Measurements from ENCODE around the gene C2orf92.

C2orf92 gene

GRCh38 chr2:97726261-97727064, 57.0 kb downstream of the C2orf92 start:
- FAIRE-seq (no peak), DNase-seq (ENCODE audit: insufficient read length, low spot score) (no peak)

- DNase-seq (ENCODE audit: insufficient read length, low spot score) = no peak
- FAIRE-seq = no peak
Observed at GRCh38 chr2:97727296-97727695, 57.8 kb downstream of the C2orf92 start.

- FAIRE-seq (no peak), DNase-seq (ENCODE audit: insufficient read length, low spot score) (no peak)
Observed at GRCh38 chr2:97728091-97728731, 58.7 kb downstream of the C2orf92 start.

GRCh38 chr2:97730245-97730644, 60.7 kb downstream of the C2orf92 start:
- FAIRE-seq (no peak), DNase-seq (ENCODE audit: insufficient read length, low spot score) (no peak)

GRCh38 chr2:97731274-97732020, 61.9 kb downstream of the C2orf92 start:
- no peak for FAIRE-seq
- DNase-seq (ENCODE audit: insufficient read length, low spot score) = no peak

GRCh38 chr2:97732436-97733340, 63.2 kb downstream of the C2orf92 start:
- no peak for DNase-seq (ENCODE audit: insufficient read length, low spot score)
- FAIRE-seq = no peak

GRCh38 chr2:97733341-97734035, 64.0 kb downstream of the C2orf92 start:
- no peak for FAIRE-seq
- no peak for DNase-seq (ENCODE audit: insufficient read length, low spot score)

- no peak for FAIRE-seq
- no peak for DNase-seq (ENCODE audit: insufficient read length, low spot score)
Observed at GRCh38 chr2:97734061-97735051, 64.8 kb downstream of the C2orf92 start.

- FAIRE-seq (no peak), DNase-seq (ENCODE audit: insufficient read length, low spot score) (no peak)
Observed at GRCh38 chr2:97735161-97735561, 65.6 kb downstream of the C2orf92 start.

GRCh38 chr2:97736185-97736584, 66.7 kb downstream of the C2orf92 start:
- FAIRE-seq = no peak
- DNase-seq (ENCODE audit: insufficient read length, low spot score) = no peak

- FAIRE-seq (no peak), DNase-seq (ENCODE audit: insufficient read length, low spot score) (no peak)
Observed at GRCh38 chr2:97736608-97737330, 67.3 kb downstream of the C2orf92 start.

- FAIRE-seq (no peak), DNase-seq (ENCODE audit: insufficient read length, low spot score) (no peak)
Observed at GRCh38 chr2:97737421-97738178, 68.1 kb downstream of the C2orf92 start.

- no peak for DNase-seq (ENCODE audit: insufficient read length, low spot score)
- no peak for FAIRE-seq
Observed at GRCh38 chr2:97738179-97739019, 68.9 kb downstream of the C2orf92 start.

- FAIRE-seq (no peak), DNase-seq (ENCODE audit: insufficient read length, low spot score) (no peak)
Observed at GRCh38 chr2:97739020-97739892, 69.7 kb downstream of the C2orf92 start.

- no peak for DNase-seq (ENCODE audit: insufficient read length, low spot score)
- FAIRE-seq = no peak
Observed at GRCh38 chr2:97739893-97740245, 70.4 kb downstream of the C2orf92 start.
